Measurements from ENCODE around the gene LGALS9C. TPM values are rescaled to one million over a fixed set of nuclear protein-coding genes. Genes with fewer than 3 reads are reported as not detected.
A peak's percentile ranks its signal among the peaks of the same experiment; 100 is the strongest.
"Not testable (repeated sequence)": the region's sequence is repeated elsewhere in the genome, so short reads cannot be mapped to it uniquely, and the experiment has no call there.

LGALS9C gene
- total and polyA plus RNA-seq, 2 of the 4 experiments (the other 2 are of a cell fraction) = not detected

GRCh38 chr17:18481775-18482174, 5.2 kb downstream of the LGALS9C start:
- H3K56ac ChIP-seq (ENCODE audit: extremely low read depth, insufficient read depth, low read length); H3K27me3 ChIP-seq (ENCODE audit: control insufficient read depth, insufficient read depth, low read length); H4K91ac ChIP-seq (ENCODE audit: insufficient read depth, low read depth, low read length); H2AK9ac ChIP-seq (replicated peaks; ENCODE audit: low read depth, low read length, poor library complexity); H3K4ac ChIP-seq (ENCODE audit: low read depth, low read length); H3K4me1 ChIP-seq (ENCODE audit: control insufficient read depth, insufficient read depth, low read length); H2AFZ ChIP-seq (replicated peaks; ENCODE audit: low read length, poor library complexity); H3K4me2 ChIP-seq (ENCODE audit: low read depth, low read length); H3K23ac ChIP-seq (ENCODE audit: low read depth, low read length); H4K8ac ChIP-seq (ENCODE audit: low read depth in 2 of 2, low read length in 2 of 2); H3K9me1 ChIP-seq (ENCODE audit: insufficient read depth, low read length); H3K27ac ChIP-seq (ENCODE audit: insufficient read depth, low read length); H3K18ac ChIP-seq (ENCODE audit: low read depth, low read length); H2BK15ac ChIP-seq (ENCODE audit: low read depth, low read length); POLR2A ChIA-PET (ENCODE audit: unreplicated experiment); H3K14ac ChIP-seq (replicated peaks; ENCODE audit: low read depth, low read length); H2AK5ac ChIP-seq (ENCODE audit: low read depth, low read length); CTCF ChIA-PET; H2BK20ac ChIP-seq (ENCODE audit: low read depth, low read length); dilution Hi-C loops (cut with HindIII; ENCODE audit: low sequenced_read_pairs, unreplicated experiment); DNase-seq; H3K79me1 ChIP-seq (ENCODE audit: low read depth in 1 of 2, low read length in 2 of 2); H3K4me3 ChIP-seq (ENCODE audit: insufficient read depth, low read depth, low read length); H3K9me3 ChIP-seq (ENCODE audit: control insufficient read depth, insufficient read depth, low read length); H2BK120ac ChIP-seq (ENCODE audit: low read depth, low read length); H4K20me1 ChIP-seq (ENCODE audit: insufficient read depth, low read length); BruUV-seq (replicated peaks); in situ Hi-C loops (cut with MboI; ENCODE audit: low sequenced_read_pairs); H3K36me3 ChIP-seq (ENCODE audit: control insufficient read depth, insufficient read depth, low read length); intact Hi-C loops (cut with micrococcal nuclease); H3K9ac ChIP-seq (ENCODE audit: low read depth, low read length); H4K5ac ChIP-seq (ENCODE audit: low read depth, low read length); H2BK5ac ChIP-seq (ENCODE audit: low read depth, low read length, poor library complexity, severe bottlenecking): not testable (repeated sequence)
- ATAC-seq (ENCODE audit: low read depth) = peak; percentile 44
- WGBS, 2 experiments (ENCODE audit: extremely low coverage in 2 of 2, insufficient read length in 1 of 2) = no CpG with 5 or more reads among the region's 3 CpGs

- H2AK9ac ChIP-seq (replicated peaks; ENCODE audit: low read depth, low read length, poor library complexity); H4K20me1 ChIP-seq (ENCODE audit: insufficient read depth, low read length); H3K79me1 ChIP-seq (ENCODE audit: low read depth in 1 of 2, low read length in 2 of 2); H4K8ac ChIP-seq (ENCODE audit: low read depth in 2 of 2, low read length in 2 of 2); H3K27me3 ChIP-seq (ENCODE audit: control insufficient read depth, insufficient read depth, low read length); POLR2A ChIA-PET (ENCODE audit: unreplicated experiment); BruUV-seq (replicated peaks); ATAC-seq (ENCODE audit: low read depth); H3K56ac ChIP-seq (ENCODE audit: extremely low read depth, insufficient read depth, low read length); H3K14ac ChIP-seq (replicated peaks; ENCODE audit: low read depth, low read length); H3K18ac ChIP-seq (ENCODE audit: low read depth, low read length); H3K4me3 ChIP-seq (ENCODE audit: insufficient read depth, low read depth, low read length); H3K23ac ChIP-seq (ENCODE audit: low read depth, low read length); H3K36me3 ChIP-seq (ENCODE audit: control insufficient read depth, insufficient read depth, low read length); H2BK120ac ChIP-seq (ENCODE audit: low read depth, low read length); H3K9ac ChIP-seq (ENCODE audit: low read depth, low read length); H3K9me1 ChIP-seq (ENCODE audit: insufficient read depth, low read length); H3K4me1 ChIP-seq (ENCODE audit: control insufficient read depth, insufficient read depth, low read length); H2AFZ ChIP-seq (replicated peaks; ENCODE audit: low read length, poor library complexity); in situ Hi-C loops (cut with MboI; ENCODE audit: low sequenced_read_pairs); DNase-seq; H4K91ac ChIP-seq (ENCODE audit: insufficient read depth, low read depth, low read length); H2AK5ac ChIP-seq (ENCODE audit: low read depth, low read length); H3K4me2 ChIP-seq (ENCODE audit: low read depth, low read length); H4K5ac ChIP-seq (ENCODE audit: low read depth, low read length); H3K9me3 ChIP-seq (ENCODE audit: control insufficient read depth, insufficient read depth, low read length); intact Hi-C loops (cut with micrococcal nuclease); H2BK20ac ChIP-seq (ENCODE audit: low read depth, low read length); dilution Hi-C loops (cut with HindIII; ENCODE audit: low sequenced_read_pairs, unreplicated experiment); H3K27ac ChIP-seq (ENCODE audit: insufficient read depth, low read length); CTCF ChIA-PET; H3K4ac ChIP-seq (ENCODE audit: low read depth, low read length); H2BK5ac ChIP-seq (ENCODE audit: low read depth, low read length, poor library complexity, severe bottlenecking); H2BK15ac ChIP-seq (ENCODE audit: low read depth, low read length): not testable (repeated sequence)
- WGBS, 2 experiments (ENCODE audit: extremely low coverage in 2 of 2, insufficient read length in 1 of 2) = no CpG with 5 or more reads among the region's 10 CpGs
Observed at GRCh38 chr17:18485936-18486464, 9.4 kb downstream of the LGALS9C start.

All from IMR-90 (cell line).